Putamen (tissue), 1 donor: ENCODE results near the gene PMEL.

Source experiments
- DNase-seq: peaks from one replicate; pipeline ENCODE4 v3.0.0-alpha.2; 2016; ENCODE audit warnings: low spot score

Gene PMEL

GRCh38 chr12:55942055-55942454, 23.8 kb downstream of the PMEL start:
- DNase-seq, result no peak

- peak; percentile 80 for DNase-seq
Observed at GRCh38 chr12:55940065-55940732, 25.6 kb downstream of the PMEL start.

- no peak for DNase-seq
Observed at GRCh38 chr12:55938826-55939501, 26.9 kb downstream of the PMEL start.

GRCh38 chr12:55937981-55938380, 27.9 kb downstream of the PMEL start:
- no peak for DNase-seq

GRCh38 chr12:55935738-55936151, 30.1 kb downstream of the PMEL start:
- DNase-seq, result no peak

GRCh38 chr12:55934773-55935172, 31.1 kb downstream of the PMEL start:
- DNase-seq, result no peak

GRCh38 chr12:55933799-55934742, 31.8 kb downstream of the PMEL start:
- DNase-seq, result no peak

GRCh38 chr12:55933169-55933798, 32.6 kb downstream of the PMEL start:
- no peak for DNase-seq

- DNase-seq, result no peak
Observed at GRCh38 chr12:55932551-55932910, 33.3 kb downstream of the PMEL start.

GRCh38 chr12:55931780-55932550, 33.9 kb downstream of the PMEL start:
- DNase-seq, result no peak

- no peak for DNase-seq
Observed at GRCh38 chr12:55931317-55931779, 34.5 kb downstream of the PMEL start.

- DNase-seq, result peak; percentile 66
Observed at GRCh38 chr12:55930771-55931316, 35.0 kb downstream of the PMEL start, which contains the start of gene DGKA. DGKA (plus strand) TSS chr12:55931162; CDS start chr12:55936504, 5,342 bp downstream.

- peak; percentile 52 for DNase-seq
Observed at GRCh38 chr12:55929306-55929791, 36.5 kb downstream of the PMEL start.

GRCh38 chr12:55927588-55928502, 38.0 kb downstream of the PMEL start, which contains the start of gene PYM1:
PYM1 (minus strand) TSS chr12:55927894; CDS start chr12:55927761, 133 bp downstream.
- DNase-seq, result peak; percentile 56

GRCh38 chr12:55926738-55927587, 38.9 kb downstream of the PMEL start:
- peak; percentile 92 for DNase-seq

- DNase-seq, result no peak
Observed at GRCh38 chr12:55925870-55926737, 39.7 kb downstream of the PMEL start.

GRCh38 chr12:55925371-55925770, 40.5 kb downstream of the PMEL start:
- no peak for DNase-seq
